Lower leg skin (tissue), 4 donors: Measurements from ENCODE around the gene MLC1. TPM values are rescaled to one million over a fixed set of nuclear protein-coding genes. Genes with fewer than 3 reads are reported as not detected.

Experiments used
- DNase-seq, 2 donors: peaks; one replicate each; pipeline ENCODE4 v3.0.0-alpha.2; 2019; ENCODE audit warnings: low spot score in 2 of 2
- H3K4me3 ChIP-seq: fragments of 200-600 bp; sonication (generic); 2 replicates; pipeline ENCODE4 v1.5.1; 2017; ENCODE audit warnings: mild to moderate bottlenecking, low read depth; ENCODE audit not compliant: poor library complexity, severe bottlenecking
- CTCF ChIP-seq, 3 donors: fragments of 450-650 bp; IDR thresholded peaks; one replicate each; pipeline ENCODE4 v1.5.1; 2016; ENCODE audit warnings: antibody characterized with exemption in 3 of 3, mild to moderate bottlenecking in 3 of 3, moderate library complexity in 2 of 3
- POLR2A ChIP-seq, 2 donors: fragments of 450-650 bp; IDR thresholded peaks; one replicate each; pipeline ENCODE4 v1.6.1; 2016 to 2017; ENCODE audit warnings: antibody characterized with exemption in 2 of 2, mild to moderate bottlenecking in 1 of 2, moderate library complexity in 1 of 2
- WGBS, 2 donors: methylation state at CpG; one replicate each; pipeline ENCODE4 v1.1.5; 2018; 5-methylcytosine and 5-hydroxymethylcytosine counted together
- intact Hi-C: fragments of 100-400 bp; cut with DNase I; formaldehyde crosslinking; loops from one replicate; pipeline ENCODE4 v1.15.0; 2023; ENCODE audit warnings: low total_unique reads
- total RNA-seq, 4 donors: library from RNA; depleted of rRNA; stranded (reverse); fragments of >200 nt; gene quantifications; one replicate each; pipeline ENCODE4 v1.1.0, GENCODE V29; 2016

The MLC1 gene
- total RNA-seq, 4 donors from 2014 or later = 0.15 to 2.1 (median 1.0) TPM

GRCh38 chr22:50061824-50062355 lies 23.3 kb downstream of the MLC1 start:
- WGBS, 2 donors = 80 to 81% methylated on average over 17 of the region's 17 CpGs
- no peak for DNase-seq
- TF ChIP-seq POLR2A (IDR thresholded peaks at IDR 0.05) (no peak), CTCF (IDR thresholded peaks at IDR 0.05) (no peak)
- no peak overlapping the region for H3K4me3 ChIP-seq
- intact Hi-C loops = no loop called here

- H3K4me3 ChIP-seq = no peak overlapping the region
- WGBS, 2 donors = 82 to 86% methylated on average over 25 to 27 of the region's 27 CpGs
- TF ChIP-seq CTCF (IDR thresholded peaks at IDR 0.05) (no peak), POLR2A (IDR thresholded peaks at IDR 0.05) (no peak)
- intact Hi-C loops = no loop called here
- DNase-seq = no peak
Observed at GRCh38 chr22:50061141-50061823, 23.9 kb downstream of the MLC1 start.

GRCh38 chr22:50060441-50061140 lies 24.6 kb downstream of the MLC1 start:
- WGBS, 2 donors = 83 to 87% methylated on average over 8 to 28 of the region's 28 CpGs
- no peak for DNase-seq
- intact Hi-C loops = no loop called here
- TF ChIP-seq POLR2A (IDR thresholded peaks at IDR 0.05) = no peak
- no peak for TF ChIP-seq CTCF (IDR thresholded peaks at IDR 0.05)
- no peak overlapping the region for H3K4me3 ChIP-seq

GRCh38 chr22:50059881-50060262 lies 25.4 kb downstream of the MLC1 start:
- DNase-seq = no peak
- TF ChIP-seq CTCF (IDR thresholded peaks at IDR 0.05) (no peak), POLR2A (IDR thresholded peaks at IDR 0.05) (no peak)
- H3K4me3 ChIP-seq = no peak overlapping the region
- 69 to 76% methylated on average over 7 of the region's 7 CpGs for WGBS, 2 donors
- intact Hi-C loops = no loop called here

DNA sequence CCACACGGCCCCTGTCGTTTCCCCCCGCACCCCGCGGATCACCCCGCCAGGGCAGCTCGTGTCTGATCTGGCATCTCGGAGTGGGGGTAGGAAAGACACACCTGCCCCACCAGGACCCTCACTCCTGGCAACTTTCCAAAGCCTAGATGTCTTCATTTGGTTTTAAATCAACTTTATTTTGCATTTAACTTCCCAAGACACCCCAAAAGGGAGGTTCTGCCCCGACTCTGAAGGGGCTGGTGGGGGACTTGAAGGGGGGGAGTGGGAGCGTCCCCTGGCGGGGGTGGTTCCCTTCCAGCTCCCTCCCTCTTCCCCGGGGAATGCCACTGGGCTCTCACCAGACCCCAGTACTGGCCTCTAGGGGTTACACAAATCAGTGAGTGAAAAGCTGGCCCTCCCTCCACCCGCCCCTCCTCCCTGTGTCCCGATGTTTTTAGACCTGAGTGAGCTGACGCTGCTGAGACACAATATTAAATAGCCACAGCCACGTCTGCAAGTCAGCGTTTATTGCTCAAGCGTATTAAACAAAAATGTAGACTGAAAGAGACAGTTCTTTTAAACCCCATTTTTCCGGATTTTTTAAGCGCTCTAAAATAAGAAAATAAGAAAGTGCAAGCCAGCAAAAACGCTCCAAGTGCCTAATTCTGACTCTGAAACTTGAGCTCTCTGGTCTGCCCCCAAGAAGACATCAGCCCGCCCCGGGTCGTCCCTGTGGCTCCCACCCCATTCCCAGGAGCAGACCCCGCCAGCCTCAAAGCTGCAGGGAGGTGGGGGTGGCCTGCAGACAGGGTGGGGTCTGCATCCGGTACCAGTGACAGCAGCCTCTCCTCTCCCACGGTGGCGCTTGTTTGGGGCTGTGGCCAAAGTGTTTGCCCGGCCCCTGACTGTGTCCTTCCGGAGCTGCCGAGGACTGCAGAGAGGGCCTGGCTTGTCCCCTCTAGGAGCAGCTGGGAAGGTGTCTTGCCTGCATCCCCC lies 26.0 kb downstream of the MLC1 start:
- intact Hi-C loops = no loop called here
- WGBS, 2 donors = 11 to 19% methylated on average over 27 to 31 of the region's 31 CpGs
- TF ChIP-seq POLR2A (IDR thresholded peaks at IDR 0.05) (no peak), CTCF (IDR thresholded peaks at IDR 0.05) (no peak)
- DNase-seq = no peak
- H3K4me3 ChIP-seq = no peak overlapping the region
